Testis (tissue), 2 donors: ENCODE results near the gene NALCN.

Experiments
- CTCF ChIP-seq, 3 experiments: fragments of 450-650 bp in 2 of 3; fragments of 200-600 bp in 1 of 3; sonication (generic) in 1 of 3; IDR thresholded peaks; one replicate each; pipeline ENCODE4 v1.5.1; 2016 to 2019; ENCODE audit warnings: antibody characterized with exemption in 3 of 3, mild to moderate bottlenecking in 2 of 3, moderate library complexity in 1 of 3
- POLR2A ChIP-seq: fragments of 450-650 bp; IDR thresholded peaks from one replicate; pipeline ENCODE4 v1.6.1; 2017; ENCODE audit warnings: antibody characterized with exemption, mild to moderate bottlenecking, moderate library complexity

GRCh38 chr13:101019126-101019525 lies 397.2 kb downstream of the NALCN start:
- TF ChIP-seq POLR2A, result no peak
- no peak for TF ChIP-seq CTCF (IDR thresholded peaks at IDR 0.05)
